Stimulated activated CD8-positive, alpha-beta memory T cell treated with anti-CD3 and anti-CD28 coated beads, Interleukin-15, amount 100 ng/mL, for 1 hour (primary cell): ENCODE data around the gene NHLRC1.

ENCODE experiments used
- DNase-seq: peaks from one replicate; pipeline ENCODE4 v3.0.0-alpha.2; 2020; ENCODE audit warnings: low read depth

The NHLRC1 gene

DNA sequence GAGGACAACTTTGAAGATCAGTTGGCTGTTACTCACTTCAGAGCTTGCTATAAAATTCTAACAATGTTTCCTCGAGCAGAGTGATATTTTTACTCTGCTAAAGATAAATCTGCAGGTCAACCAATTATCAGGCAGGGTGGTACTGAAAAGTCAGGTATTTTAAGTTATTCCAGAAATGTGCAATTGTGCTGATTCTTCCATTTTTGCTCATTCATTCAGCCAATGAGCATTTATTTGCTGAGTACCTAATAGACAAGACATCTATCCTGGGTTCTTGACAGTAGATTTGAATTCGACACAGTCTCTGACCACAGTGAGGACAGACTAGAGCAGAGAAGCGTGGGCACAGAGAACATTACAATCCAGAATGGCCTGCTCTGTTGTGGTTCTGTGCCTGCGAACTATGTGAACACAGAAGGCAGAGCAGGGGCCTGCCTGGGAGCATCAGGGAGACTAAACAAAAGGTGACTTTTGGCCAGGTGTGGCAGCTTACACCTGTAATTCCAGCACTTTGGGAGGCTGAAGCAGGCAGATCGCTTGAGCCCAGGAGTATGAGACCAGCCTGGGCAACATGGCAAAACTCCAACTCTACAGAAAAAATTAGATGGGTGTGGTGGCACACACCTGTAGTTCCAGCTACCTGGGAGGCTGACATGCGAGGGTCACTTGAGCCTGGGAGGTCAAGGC lies 17.6 kb upstream of the NHLRC1 start:
- no peak for DNase-seq

- DNase-seq, result no peak
Measured at GRCh38 chr6:18138906-18139305, 16.4 kb upstream of the NHLRC1 start.

- no peak for DNase-seq
Measured at GRCh38 chr6:18136260-18136659, 13.8 kb upstream of the NHLRC1 start.

- no peak for DNase-seq
Measured at GRCh38 chr6:18135171-18135570, 12.7 kb upstream of the NHLRC1 start.

GRCh38 chr6:18132346-18132745 lies 9.9 kb upstream of the NHLRC1 start:
- no peak for DNase-seq

GRCh38 chr6:18126121-18126520 lies 3.6 kb upstream of the NHLRC1 start:
- DNase-seq, result no peak

DNA sequence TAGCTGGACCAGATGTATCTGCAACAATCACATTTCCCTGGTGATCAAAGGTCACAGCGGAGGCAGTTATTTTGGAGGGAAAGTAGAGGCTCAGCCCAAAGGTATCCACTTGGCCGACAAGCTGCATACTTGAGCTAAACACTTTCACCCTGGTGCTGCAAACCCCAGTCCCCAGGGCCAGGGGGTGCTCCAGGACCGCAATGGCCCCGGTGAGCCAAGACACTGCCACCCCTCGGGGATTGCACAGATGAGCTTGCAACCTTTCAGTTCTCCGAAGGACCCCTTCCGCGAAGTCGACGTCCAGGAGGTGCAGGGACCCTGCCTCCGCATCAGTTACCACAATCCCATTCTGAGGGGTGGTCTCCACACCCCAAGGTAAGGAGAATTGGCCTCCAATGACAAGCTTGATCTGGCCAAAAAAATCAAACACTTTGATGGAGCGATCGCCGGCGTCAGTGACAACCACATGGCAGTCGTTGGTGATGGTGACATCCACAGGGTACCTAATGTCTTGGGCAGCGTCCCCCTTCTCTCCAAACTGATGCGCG lies 823 bp downstream of the NHLRC1 start:
- no peak for DNase-seq

- DNase-seq, result no peak
Measured at GRCh38 chr6:18119236-18119635, 3.2 kb downstream of the NHLRC1 start.

DNA sequence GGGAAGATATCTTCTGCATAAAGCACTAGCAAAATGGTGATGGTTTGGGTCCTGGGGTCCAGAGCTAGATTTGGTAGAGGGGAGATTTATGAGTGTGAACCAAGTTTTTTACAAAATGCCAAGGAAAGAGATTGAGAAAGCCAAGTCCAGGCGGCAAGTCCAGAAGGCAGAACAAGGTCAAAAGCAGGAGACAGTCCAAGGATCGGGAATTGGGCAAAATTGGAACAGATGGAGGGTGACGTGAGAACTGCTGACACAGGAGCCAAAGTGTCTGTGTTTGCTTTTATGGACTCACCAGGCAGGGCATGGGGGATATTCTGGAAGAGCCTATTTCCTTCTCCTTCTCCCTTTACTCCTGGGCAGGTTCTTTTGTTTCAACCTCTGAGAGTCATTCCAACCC lies 4.1 kb downstream of the NHLRC1 start:
- no peak for DNase-seq

DNA sequence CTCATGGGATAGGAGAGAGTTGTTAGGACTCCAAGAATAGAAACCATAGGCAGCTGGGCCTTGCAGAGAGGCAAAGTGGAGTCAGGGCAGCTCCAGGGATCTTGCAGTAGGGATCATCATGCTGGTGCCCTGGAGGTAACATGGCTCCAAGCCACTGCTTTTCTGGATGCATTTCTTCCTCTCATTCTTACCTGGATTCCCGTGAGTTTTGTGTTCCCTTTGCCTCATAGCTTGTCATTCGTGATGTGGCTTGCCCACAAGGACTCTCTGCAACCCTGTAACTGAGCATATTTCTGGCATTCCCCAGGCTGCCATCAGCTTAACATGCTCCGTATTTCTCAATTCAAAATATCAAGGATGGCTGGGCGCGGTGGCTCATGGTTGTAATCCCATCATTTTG lies 5.3 kb downstream of the NHLRC1 start:
- DNase-seq, result no peak

DNA sequence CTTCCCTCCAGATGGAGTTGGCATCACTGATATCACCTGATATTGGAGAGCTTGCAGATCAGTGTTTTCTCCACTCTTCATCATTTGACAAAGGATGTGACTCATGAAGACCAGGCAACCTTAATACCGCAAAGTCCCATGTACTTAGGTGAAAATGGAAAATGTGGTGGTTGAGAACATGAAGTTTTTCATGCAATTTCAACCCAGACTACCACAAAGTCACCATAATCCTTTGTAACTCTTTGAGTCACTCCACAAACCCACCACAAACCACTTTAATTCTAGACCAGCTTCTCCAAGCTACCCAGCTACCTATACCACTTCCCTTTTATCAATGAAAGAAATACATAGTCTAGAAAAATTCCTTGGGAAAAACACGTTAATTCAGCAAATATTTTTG lies 7.1 kb downstream of the NHLRC1 start:
- no peak for DNase-seq

- DNase-seq, result no peak
Measured at GRCh38 chr6:18110162-18110561, 12.3 kb downstream of the NHLRC1 start.

- no peak for DNase-seq
Measured at GRCh38 chr6:18107061-18107460, 15.4 kb downstream of the NHLRC1 start.

GRCh38 chr6:18102783-18103509 lies 19.5 kb downstream of the NHLRC1 start:
- no peak for DNase-seq

DNA sequence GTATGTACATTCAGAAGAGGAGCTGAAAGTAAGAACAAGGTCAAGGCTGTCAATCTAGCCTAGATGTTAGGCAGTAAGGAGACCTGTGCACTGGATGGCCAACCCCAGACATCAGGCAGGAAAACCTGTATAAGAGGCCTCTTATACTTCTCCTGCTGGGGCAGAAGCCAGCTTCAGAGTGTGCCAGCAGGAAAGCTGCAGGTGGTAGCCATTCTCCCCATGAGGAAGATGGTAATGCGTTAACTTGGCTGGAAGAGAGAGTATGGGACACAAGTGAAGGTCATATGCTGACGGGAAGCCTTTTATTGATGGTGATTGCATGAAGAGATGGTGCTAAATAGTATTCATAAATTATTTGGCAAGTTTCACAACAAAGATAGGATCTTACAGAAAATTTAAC lies 20.6 kb downstream of the NHLRC1 start:
- no peak for DNase-seq

- DNase-seq, result no peak
Measured at GRCh38 chr6:18101271-18101670, 21.2 kb downstream of the NHLRC1 start.

GRCh38 chr6:18100296-18100695 lies 22.2 kb downstream of the NHLRC1 start:
- DNase-seq, result no peak

- no peak for DNase-seq
Measured at GRCh38 chr6:18099511-18099910, 23.0 kb downstream of the NHLRC1 start.

GRCh38 chr6:18096423-18096822 lies 26.1 kb downstream of the NHLRC1 start:
- no peak for DNase-seq

- DNase-seq, result no peak
Measured at GRCh38 chr6:18091382-18091781, 31.1 kb downstream of the NHLRC1 start.

- DNase-seq, result no peak
Measured at GRCh38 chr6:18090349-18090786, 32.1 kb downstream of the NHLRC1 start.

- no peak for DNase-seq
Measured at GRCh38 chr6:18088419-18089296, 33.8 kb downstream of the NHLRC1 start.
